B cell (primary cell): ENCODE results near the gene PGAM5.

Source experiments
- CTCF ChIP-seq: fragments of 200-600 bp; IDR thresholded peaks from one replicate; pipeline ENCODE4 v1.8.0; 2022; ENCODE audit warnings: antibody characterized with exemption, mild to moderate bottlenecking
- EZH2 ChIP-seq: IDR thresholded peaks from 2 replicates; pipeline ENCODE4 v1.6.1; 2012; ENCODE audit warnings: borderline replicate concordance, low read depth, mild to moderate bottlenecking, moderate library complexity, low read length; ENCODE audit not compliant: insufficient read depth, poor library complexity, severe bottlenecking

GRCh38 chr12:132720606-132721345 is 10.1 kb downstream of the PGAM5 start:
- no peak for TF ChIP-seq CTCF
- TF ChIP-seq EZH2: no peak
